ENCODE data around the gene HLA-DMA. TPM values are rescaled to one million over a fixed set of nuclear protein-coding genes. Genes with fewer than 3 reads are reported as not detected.

HLA-DMA gene
- total and polyA plus RNA-seq, 9 of the 15 experiments (the other 6 are each of a cell fraction or from before 2014, with no cell fraction given) = 0.13 to 0.83 (median 0.51) TPM

GRCh38 chr6:32967151-32968091, 14.5 kb upstream of the HLA-DMA start (continued):
- TF ChIP-seq RBM15 (IDR thresholded peaks at IDR 0.05; ENCODE audit: insufficient read depth, low read length) (no peak), TRIM25 (IDR thresholded peaks at IDR 0.05; ENCODE audit: borderline replicate concordance) (no peak), POU5F1 (IDR thresholded peaks at IDR 0.05; ENCODE audit: borderline replicate concordance, low read depth, low read length, partially characterized antibody) (no peak), U2AF2 (optimal IDR thresholded peaks at IDR 0.05; ENCODE audit: low read depth, low read length) (no peak), SIN3A (IDR thresholded peaks at IDR 0.05; ENCODE audit: borderline replicate concordance in 2 of 2, control insufficient read depth in 1 of 2, low read depth in 2 of 2, low read length in 2 of 2) (no peak), PHF8 (IDR thresholded peaks at IDR 0.05; ENCODE audit: borderline replicate concordance, low read length) (no peak), AFF4 (CRISPR knock-in tag; IDR thresholded peaks at IDR 0.05) (no peak), ZNF324 (CRISPR knock-in tag; IDR thresholded peaks at IDR 0.05) (no peak), CBX5 (IDR thresholded peaks at IDR 0.05; ENCODE audit: borderline replicate concordance, low read depth) (0 out of 2 replicates have a peak, but pooled peaks have one; percentile 8), CHAMP1 (IDR thresholded peaks at IDR 0.05) (no peak), PRPF4 (IDR thresholded peaks at IDR 0.05; ENCODE audit: insufficient read depth, low read depth, low read length, poor library complexity, severe bottlenecking) (no peak), PBX2 (CRISPR knock-in tag; IDR thresholded peaks at IDR 0.05; ENCODE audit: low read depth) (no peak), PBX2 (tag; conservative IDR thresholded peaks at IDR 0.05; ENCODE audit: low read depth) (no peak), GATA2 (CRISPR knock-in tag; IDR thresholded peaks at IDR 0.05) (no peak; the same call in 1 of the 2 replicates)

Measured in K562 (cell line).